ENCODE results near the gene AATK.

DNA sequence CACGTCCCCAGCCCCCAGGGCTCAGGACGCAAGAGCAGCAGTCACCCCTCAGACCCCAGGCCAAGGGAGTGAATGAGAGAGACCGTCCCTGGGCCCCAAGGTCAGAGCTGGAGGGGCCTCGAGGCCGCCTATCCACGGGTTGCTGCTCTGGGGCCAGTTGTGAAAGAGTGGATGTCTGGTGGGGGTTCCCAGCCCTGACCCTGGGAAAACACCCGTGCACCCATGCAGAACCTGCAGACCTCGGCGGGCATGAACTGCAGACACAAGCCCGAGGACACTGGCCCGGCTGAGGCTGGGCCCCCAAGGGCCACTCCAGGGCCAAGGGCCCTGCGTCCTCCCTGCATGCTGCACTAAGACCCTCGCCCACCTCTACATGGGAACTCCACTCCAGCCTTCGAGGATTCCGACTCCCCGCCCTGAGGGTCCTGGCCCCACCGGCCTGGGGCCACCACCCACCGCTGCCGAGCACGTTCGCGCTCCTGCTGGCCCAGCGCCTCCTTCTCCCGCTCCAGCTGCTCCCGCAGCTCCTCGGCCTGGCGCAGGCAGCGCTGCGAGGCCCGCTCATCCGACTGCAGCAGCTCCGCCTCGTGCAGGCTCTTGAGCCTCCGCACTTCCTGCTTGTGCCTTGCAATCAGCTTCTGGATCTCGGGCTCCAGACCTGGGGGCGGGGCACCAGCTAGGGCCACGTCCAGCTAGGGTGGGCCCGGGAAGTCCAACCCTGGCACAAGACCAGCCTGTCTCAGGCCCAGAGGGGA lies 27.6 kb upstream of the AATK start:
- TF ChIP-seq, protein P1, sequence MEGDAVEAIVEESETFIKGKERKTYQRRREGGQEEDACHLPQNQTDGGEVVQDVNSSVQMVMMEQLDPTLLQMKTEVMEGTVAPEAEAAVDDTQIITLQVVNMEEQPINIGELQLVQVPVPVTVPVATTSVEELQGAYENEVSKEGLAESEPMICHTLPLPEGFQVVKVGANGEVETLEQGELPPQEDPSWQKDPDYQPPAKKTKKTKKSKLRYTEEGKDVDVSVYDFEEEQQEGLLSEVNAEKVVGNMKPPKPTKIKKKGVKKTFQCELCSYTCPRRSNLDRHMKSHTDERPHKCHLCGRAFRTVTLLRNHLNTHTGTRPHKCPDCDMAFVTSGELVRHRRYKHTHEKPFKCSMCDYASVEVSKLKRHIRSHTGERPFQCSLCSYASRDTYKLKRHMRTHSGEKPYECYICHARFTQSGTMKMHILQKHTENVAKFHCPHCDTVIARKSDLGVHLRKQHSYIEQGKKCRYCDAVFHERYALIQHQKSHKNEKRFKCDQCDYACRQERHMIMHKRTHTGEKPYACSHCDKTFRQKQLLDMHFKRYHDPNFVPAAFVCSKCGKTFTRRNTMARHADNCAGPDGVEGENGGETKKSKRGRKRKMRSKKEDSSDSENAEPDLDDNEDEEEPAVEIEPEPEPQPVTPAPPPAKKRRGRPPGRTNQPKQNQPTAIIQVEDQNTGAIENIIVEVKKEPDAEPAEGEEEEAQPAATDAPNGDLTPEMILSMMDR (IDR thresholded peaks at IDR 0.05), result no peak
- TF ChIP-seq POLR2A (IDR thresholded peaks at IDR 0.05), result no peak
